SW480 (cell line): ENCODE results near the gene TRAIP.
"Not testable (repeated sequence)": the region's sequence is repeated elsewhere in the genome, so short reads cannot be mapped to it uniquely, and the experiment has no call there.

Experiments used
- DNase-seq: peaks from one replicate; pipeline ENCODE4 v3.0.0-alpha.2; 2016; ENCODE audit warnings: low spot score

Gene TRAIP

GRCh38 chr3:49823131-49823530, 33.2 kb downstream of the TRAIP start:
- DNase-seq: not testable (repeated sequence)

- peak; percentile 19 for DNase-seq
Observed at GRCh38 chr3:49813497-49814174, 42.7 kb downstream of the TRAIP start, which contains the start of gene UBA7. TSS of gene UBA7 (minus strand) at chr3:49813953. CDS start at chr3:49813787, 166 bp downstream.

GRCh38 chr3:49812916-49813496, 43.4 kb downstream of the TRAIP start:
- DNase-seq: no peak

- DNase-seq: no peak
Observed at GRCh38 chr3:49807431-49808114, 48.8 kb downstream of the TRAIP start.

GRCh38 chr3:49806850-49807249, 49.5 kb downstream of the TRAIP start:
- DNase-seq: no peak

- DNase-seq: no peak
Observed at GRCh38 chr3:49805897-49806701, 50.3 kb downstream of the TRAIP start.

- DNase-seq: no peak
Observed at GRCh38 chr3:49805367-49805782, 51.0 kb downstream of the TRAIP start.

- no peak for DNase-seq
Observed at GRCh38 chr3:49804141-49805041, 52.0 kb downstream of the TRAIP start.

- DNase-seq: peak; percentile 31
Observed at GRCh38 chr3:49803465-49804140, 52.8 kb downstream of the TRAIP start.

- DNase-seq: peak; percentile 84
Observed at GRCh38 chr3:49802719-49803464, 53.5 kb downstream of the TRAIP start, which contains the start of gene INKA1. TSS of gene INKA1 (plus strand) at chr3:49803261. CDS start at chr3:49803393, 132 bp downstream.

- no peak for DNase-seq
Observed at GRCh38 chr3:49801160-49801559, 55.2 kb downstream of the TRAIP start.

GRCh38 chr3:49799761-49800160, 56.6 kb downstream of the TRAIP start, which contains the start of gene CDHR4:
TSS of gene CDHR4 (minus strand) at chr3:49799873. CDS start at chr3:49799812, 61 bp downstream.
- DNase-seq: peak; percentile 33

GRCh38 chr3:49799105-49799504, 57.3 kb downstream of the TRAIP start:
- no peak for DNase-seq

- no peak for DNase-seq
Observed at GRCh38 chr3:49794926-49795905, 61.1 kb downstream of the TRAIP start.

- DNase-seq: no peak
Observed at GRCh38 chr3:49794431-49794830, 61.9 kb downstream of the TRAIP start.

GRCh38 chr3:49793486-49794085, 62.8 kb downstream of the TRAIP start:
- no peak for DNase-seq

GRCh38 chr3:49792371-49793150, 63.8 kb downstream of the TRAIP start:
- no peak for DNase-seq
